Astrocyte (in vitro differentiated cells and primary cell): Measurements from ENCODE around the gene DIP2B.

Experiments
- CTCF ChIP-seq: IDR thresholded peaks from 2 replicates; pipeline ENCODE4 v1.5.1; 2011; ENCODE audit warnings: low read depth, mild to moderate bottlenecking, inconsistent platforms, low read length, moderate library complexity; ENCODE audit not compliant: insufficient read depth
- EZH2 ChIP-seq: IDR thresholded peaks from 2 replicates; pipeline ENCODE4 v1.6.1; 2012; ENCODE audit warnings: mild to moderate bottlenecking, low read length, inconsistent platforms; ENCODE audit not compliant: insufficient read depth

GRCh38 chr12:50788561-50788960 lies 283.8 kb downstream of the DIP2B start:
- TF ChIP-seq CTCF (no peak), EZH2 (no peak)
